ENCODE measurements around the gene HK3. TPM values are rescaled to one million over a fixed set of nuclear protein-coding genes. Genes with fewer than 3 reads are reported as not detected.

Gene HK3
- total and polyA plus RNA-seq, 4 donors, result 4.3 to 25.5 (median 13.3) TPM

DNA sequence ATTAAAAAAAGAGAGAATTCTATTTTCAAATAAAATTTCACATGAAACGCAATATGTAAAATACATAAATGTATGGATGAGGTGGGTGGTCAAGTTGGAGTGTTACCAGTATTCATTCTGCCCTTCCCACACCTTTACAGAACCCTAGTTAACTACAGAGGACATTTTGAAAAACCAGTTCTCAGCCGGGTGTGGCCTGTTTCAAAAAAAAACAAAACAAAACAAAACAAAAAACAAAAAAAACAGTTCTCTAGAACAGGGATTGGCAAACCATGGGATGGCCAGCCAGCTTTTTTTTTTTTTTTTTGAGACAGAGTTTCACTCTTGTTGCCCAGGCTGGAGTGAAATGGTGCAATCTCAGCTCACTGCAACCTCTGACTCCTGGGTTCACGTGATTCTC, 28.4 kb upstream of the HK3 start:
- WGBS, result 88% methylated on average over 3 of the region's 3 CpGs
- no peaks in the 10 kb centered on the region for H3K27me3 ChIP-seq (ENCODE audit: control insufficient read depth in 4 of 4, insufficient read depth in 4 of 4, low read length in 3 of 4)
- peaks cover 0 to 15% (median 2%) of the 10 kb centered on the region in 4 donors for H3K36me3 ChIP-seq (ENCODE audit: control insufficient read depth in 4 of 4, insufficient read depth in 3 of 4, low read depth in 1 of 4, low read length in 3 of 4)

DNA sequence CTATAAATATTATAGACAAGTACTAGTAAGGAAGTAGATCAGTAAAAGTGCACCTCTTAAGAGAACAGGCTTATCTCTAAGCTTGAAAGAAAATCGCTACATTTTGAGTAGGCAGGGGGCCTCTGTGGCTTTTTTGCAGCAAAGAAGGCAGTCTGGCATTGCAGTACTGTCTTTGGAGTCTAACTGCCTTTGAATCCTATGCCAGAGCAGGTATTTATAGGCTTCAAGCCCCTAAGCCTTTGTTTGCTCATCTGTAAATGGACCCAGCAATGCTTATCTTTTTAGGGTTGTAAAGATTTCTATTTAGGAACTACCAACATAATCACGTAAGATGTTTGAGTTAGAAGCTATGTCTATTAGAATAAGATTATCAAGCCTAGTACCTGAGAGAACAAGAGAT, 23.7 kb upstream of the HK3 start:
- Histone ChIP-seq H3K9me3 (ENCODE audit: control insufficient read depth in 4 of 4, low read length in 3 of 4) (no peaks in the 10 kb centered on the region), H3K9ac (ENCODE audit: low read depth in 1 of 2, low read length in 2 of 2) (no peak overlapping the region), H3K27ac (ENCODE audit: low read depth in 1 of 2, low read length in 2 of 2) (no peak overlapping the region), H3K4me1 (ENCODE audit: control insufficient read depth in 4 of 4, insufficient read depth in 4 of 4, low read length in 3 of 4) (peaks cover 0 to 2% (median 0%) of the 10 kb centered on the region in 4 donors), H3K27me3 (ENCODE audit: control insufficient read depth in 4 of 4, insufficient read depth in 4 of 4, low read length in 3 of 4) (no peaks in the 10 kb centered on the region), H3K36me3 (ENCODE audit: control insufficient read depth in 4 of 4, insufficient read depth in 3 of 4, low read depth in 1 of 4, low read length in 3 of 4) (peaks cover 0 to 5% (median 2%) of the 10 kb centered on the region in 4 donors), H3K4me3 (ENCODE audit: low read depth in 1 of 3, low read length in 3 of 3) (no peak overlapping the region)
- DNase-seq (ENCODE audit: low spot score), result no peak
- TF ChIP-seq FOXA2 (IDR thresholded peaks at IDR 0.05) (no peak), HNF4A (conservative IDR thresholded peaks at IDR 0.05) (no peak), SP1 (IDR thresholded peaks at IDR 0.05) (no peak), GABPA (IDR thresholded peaks at IDR 0.05 in 1 of 2, conservative IDR thresholded peaks at IDR 0.05 in 1 of 2) (no peak)
- TF ChIP-seq, protein P1, sequence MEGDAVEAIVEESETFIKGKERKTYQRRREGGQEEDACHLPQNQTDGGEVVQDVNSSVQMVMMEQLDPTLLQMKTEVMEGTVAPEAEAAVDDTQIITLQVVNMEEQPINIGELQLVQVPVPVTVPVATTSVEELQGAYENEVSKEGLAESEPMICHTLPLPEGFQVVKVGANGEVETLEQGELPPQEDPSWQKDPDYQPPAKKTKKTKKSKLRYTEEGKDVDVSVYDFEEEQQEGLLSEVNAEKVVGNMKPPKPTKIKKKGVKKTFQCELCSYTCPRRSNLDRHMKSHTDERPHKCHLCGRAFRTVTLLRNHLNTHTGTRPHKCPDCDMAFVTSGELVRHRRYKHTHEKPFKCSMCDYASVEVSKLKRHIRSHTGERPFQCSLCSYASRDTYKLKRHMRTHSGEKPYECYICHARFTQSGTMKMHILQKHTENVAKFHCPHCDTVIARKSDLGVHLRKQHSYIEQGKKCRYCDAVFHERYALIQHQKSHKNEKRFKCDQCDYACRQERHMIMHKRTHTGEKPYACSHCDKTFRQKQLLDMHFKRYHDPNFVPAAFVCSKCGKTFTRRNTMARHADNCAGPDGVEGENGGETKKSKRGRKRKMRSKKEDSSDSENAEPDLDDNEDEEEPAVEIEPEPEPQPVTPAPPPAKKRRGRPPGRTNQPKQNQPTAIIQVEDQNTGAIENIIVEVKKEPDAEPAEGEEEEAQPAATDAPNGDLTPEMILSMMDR (IDR thresholded peaks at IDR 0.05; ENCODE audit: low read depth, low read length, missing input control), result no peak
- TF ChIP-seq, protein P2, sequence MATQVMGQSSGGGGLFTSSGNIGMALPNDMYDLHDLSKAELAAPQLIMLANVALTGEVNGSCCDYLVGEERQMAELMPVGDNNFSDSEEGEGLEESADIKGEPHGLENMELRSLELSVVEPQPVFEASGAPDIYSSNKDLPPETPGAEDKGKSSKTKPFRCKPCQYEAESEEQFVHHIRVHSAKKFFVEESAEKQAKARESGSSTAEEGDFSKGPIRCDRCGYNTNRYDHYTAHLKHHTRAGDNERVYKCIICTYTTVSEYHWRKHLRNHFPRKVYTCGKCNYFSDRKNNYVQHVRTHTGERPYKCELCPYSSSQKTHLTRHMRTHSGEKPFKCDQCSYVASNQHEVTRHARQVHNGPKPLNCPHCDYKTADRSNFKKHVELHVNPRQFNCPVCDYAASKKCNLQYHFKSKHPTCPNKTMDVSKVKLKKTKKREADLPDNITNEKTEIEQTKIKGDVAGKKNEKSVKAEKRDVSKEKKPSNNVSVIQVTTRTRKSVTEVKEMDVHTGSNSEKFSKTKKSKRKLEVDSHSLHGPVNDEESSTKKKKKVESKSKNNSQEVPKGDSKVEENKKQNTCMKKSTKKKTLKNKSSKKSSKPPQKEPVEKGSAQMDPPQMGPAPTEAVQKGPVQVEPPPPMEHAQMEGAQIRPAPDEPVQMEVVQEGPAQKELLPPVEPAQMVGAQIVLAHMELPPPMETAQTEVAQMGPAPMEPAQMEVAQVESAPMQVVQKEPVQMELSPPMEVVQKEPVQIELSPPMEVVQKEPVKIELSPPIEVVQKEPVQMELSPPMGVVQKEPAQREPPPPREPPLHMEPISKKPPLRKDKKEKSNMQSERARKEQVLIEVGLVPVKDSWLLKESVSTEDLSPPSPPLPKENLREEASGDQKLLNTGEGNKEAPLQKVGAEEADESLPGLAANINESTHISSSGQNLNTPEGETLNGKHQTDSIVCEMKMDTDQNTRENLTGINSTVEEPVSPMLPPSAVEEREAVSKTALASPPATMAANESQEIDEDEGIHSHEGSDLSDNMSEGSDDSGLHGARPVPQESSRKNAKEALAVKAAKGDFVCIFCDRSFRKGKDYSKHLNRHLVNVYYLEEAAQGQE (IDR thresholded peaks at IDR 0.05), result no peak
- WGBS, result 92% methylated on average over 2 of the region's 2 CpGs

More for the DNA sequence above, 28.4 kb upstream of the HK3 start:
- Histone ChIP-seq H3K9me3 (ENCODE audit: control insufficient read depth in 4 of 4, low read length in 3 of 4) (no peaks in the 10 kb centered on the region), H3K9ac (ENCODE audit: low read depth in 1 of 2, low read length in 2 of 2) (no peak overlapping the region), H3K4me3 (ENCODE audit: low read depth in 1 of 3, low read length in 3 of 3) (no peak overlapping the region), H3K4me1 (ENCODE audit: control insufficient read depth in 4 of 4, insufficient read depth in 4 of 4, low read length in 3 of 4) (peaks cover 0 to 2% (median 0%) of the 10 kb centered on the region in 4 donors), H3K27ac (ENCODE audit: low read depth in 1 of 2, low read length in 2 of 2) (no peak overlapping the region)
- TF ChIP-seq, protein P2 (IDR thresholded peaks at IDR 0.05), result no peak
- TF ChIP-seq HNF4A (conservative IDR thresholded peaks at IDR 0.05) (no peak), RXRA (IDR thresholded peaks at IDR 0.05) (no peak), RAD21 (IDR thresholded peaks at IDR 0.05) (no peak), TAF1 (conservative IDR thresholded peaks at IDR 0.05) (no peak), HNF4G (IDR thresholded peaks at IDR 0.05) (no peak), FOXA1 (IDR thresholded peaks at IDR 0.05) (no peak)
- TF ChIP-seq, protein P3, sequence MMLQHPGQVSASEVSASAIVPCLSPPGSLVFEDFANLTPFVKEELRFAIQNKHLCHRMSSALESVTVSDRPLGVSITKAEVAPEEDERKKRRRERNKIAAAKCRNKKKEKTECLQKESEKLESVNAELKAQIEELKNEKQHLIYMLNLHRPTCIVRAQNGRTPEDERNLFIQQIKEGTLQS (IDR thresholded peaks at IDR 0.05), result no peak
- no peak for DNase-seq (ENCODE audit: low spot score)

All from liver (tissue), 9 donors.